ENCODE measurements around the gene STEAP2.

The STEAP2 gene

DNA sequence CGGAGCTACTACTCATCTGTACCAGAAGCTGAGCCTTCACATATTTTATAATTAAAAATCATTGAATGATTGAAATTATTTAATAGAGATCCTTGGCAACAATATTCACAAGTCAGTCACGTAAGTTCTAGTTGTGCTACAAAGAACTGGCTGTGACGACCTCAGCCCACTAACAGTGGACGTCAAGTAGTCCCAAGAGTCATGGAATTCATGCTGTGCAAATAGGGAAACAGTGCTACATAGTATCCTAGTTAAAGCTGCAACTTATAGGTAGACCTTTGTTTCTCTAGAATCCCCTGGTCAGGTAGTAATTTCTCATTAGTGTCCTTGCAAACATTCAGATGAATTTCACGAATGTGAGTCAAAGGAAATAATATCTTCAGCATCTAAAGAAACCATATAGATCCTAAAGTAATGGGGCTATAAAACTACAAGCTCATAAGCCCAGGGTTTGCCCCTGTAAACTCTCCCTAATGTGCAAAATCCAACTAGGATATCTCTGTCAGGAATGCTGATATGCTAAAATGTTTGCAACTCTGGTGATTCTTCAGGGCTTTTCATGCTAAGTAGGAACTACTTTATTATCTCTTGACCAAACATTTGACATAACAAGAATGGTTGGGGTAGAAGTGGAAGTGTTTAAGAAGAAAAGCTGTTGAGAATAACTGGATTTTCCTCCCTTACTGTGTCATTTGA is 64.6 kb downstream of the STEAP2 start:
- DNase-seq, result no peak

Measured in NCI-H2081 treated with DMSO at 0.1 percent for 48 hours (cell line).